Right cardiac atrium (tissue), 5 donors: Measurements from ENCODE around the gene SLC2A8. TPM values are rescaled to one million over a fixed set of nuclear protein-coding genes. Genes with fewer than 3 reads are reported as not detected.

Source experiments
- ATAC-seq, 2 donors: fragments of 200-7000 bp; cut with Tn5 transposase; one replicate each; pipeline versions ENCODE4 v1.8.0 to v1.9.1; 2020; ENCODE audit warnings: moderate library complexity in 2 of 2, mild to moderate bottlenecking in 1 of 2
- DNase-seq, 3 donors: peaks; one replicate each; pipeline ENCODE4 v3.0.0-alpha.2; 2020
- H3K27ac ChIP-seq: one replicate; pipeline ENCODE4 v1.5.1; 2013; ENCODE audit warnings: mild to moderate bottlenecking, low read length, control low read depth, moderate library complexity
- H3K27me3 ChIP-seq: one replicate; pipeline ENCODE4 v1.6.1; 2013; ENCODE audit not compliant: control insufficient read depth, insufficient read depth
- H3K4me1 ChIP-seq: one replicate; pipeline ENCODE4 v1.6.1; 2013; ENCODE audit warnings: low read length; ENCODE audit not compliant: control insufficient read depth, insufficient read depth
- H3K4me3 ChIP-seq: one replicate; pipeline ENCODE4 v1.5.1; 2013; ENCODE audit warnings: low read length, control low read depth
- H3K9me3 ChIP-seq: one replicate; pipeline ENCODE4 v1.6.1; 2013; ENCODE audit warnings: low read length; ENCODE audit not compliant: control insufficient read depth
- WGBS: extraction: QIAGEN DNeasy Blood & Tissue Kit; methylation state at CpG from one replicate; pipeline ENCODE4 v1.1.7; 2013; 5-methylcytosine and 5-hydroxymethylcytosine counted together
- intact Hi-C, 4 donors: fragments of 100-400 bp; cut with DNase I; formaldehyde crosslinking; loops; one replicate each; pipeline versions ENCODE4 v1.11.0 to v1.14.0; 2022 to 2023
- polyA plus RNA-seq: library from polyadenylated mRNA; stranded (reverse); fragments of 200-250 nt; gene quantifications from one replicate; pipeline ENCODE4 v1.2.3, GENCODE V29; 2013
- total RNA-seq, 4 donors: library from RNA; stranded (reverse); fragmentation: NEBNext Ultra II Directional; extraction: Animal tissue kit (Norgen Biotek cat#: 25700); gene quantifications; one replicate each; pipeline ENCODE4 v1.2.1, GENCODE V29; 2021
- donor health status: healthy with polysubstance abuse.
- donor health status: DM: no; HTN: yes; CAD: no.
- donor health status: DM: no; HTN: no; CAD: no.
- donor health status: DM: no; HTN: yes; CAD: no; lungs with severe emphysema.
- donor health status: DM: yes; HTN: yes; CAD: no.

SLC2A8 gene
- total and polyA plus RNA-seq, 5 donors, result 12.2 to 16.6 (median 14.1) TPM

DNA sequence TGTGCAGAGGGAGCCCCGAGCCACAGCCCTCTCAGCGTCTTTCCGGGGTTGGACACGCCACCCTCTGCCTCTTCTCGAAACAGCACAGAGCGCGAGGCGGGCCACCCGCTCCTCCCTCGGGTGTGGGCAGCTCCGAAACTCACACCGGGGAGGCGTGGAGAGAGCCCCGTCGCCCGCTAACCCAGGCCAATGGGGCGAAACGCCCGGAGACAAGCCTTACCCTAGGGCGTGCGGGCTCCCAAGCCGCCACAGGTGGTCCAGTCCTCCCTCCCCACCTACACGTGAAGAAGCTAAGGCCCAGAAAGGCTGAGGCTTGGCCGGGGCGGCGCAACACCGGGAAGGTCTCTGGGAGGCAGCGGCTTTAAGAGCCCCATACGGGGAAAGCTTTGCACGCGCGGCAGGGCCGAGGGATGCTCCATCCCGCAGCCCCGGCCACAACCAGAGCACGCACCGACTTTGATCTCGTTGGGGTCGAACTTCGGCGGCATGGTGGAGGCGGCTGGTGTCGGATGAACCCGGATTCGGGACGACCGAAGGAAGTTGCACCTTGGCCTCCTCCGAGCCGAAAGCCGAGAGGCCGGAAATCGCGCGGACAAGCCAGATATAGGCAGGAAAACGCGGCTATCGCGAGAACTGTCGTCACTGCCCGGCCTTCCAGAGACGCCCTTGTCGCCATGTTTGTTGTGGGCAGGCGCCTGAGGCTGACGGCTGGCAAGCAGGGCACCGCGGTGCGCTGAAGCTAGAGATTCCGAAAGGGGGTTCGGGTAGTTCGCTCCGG lies 54.0 kb downstream of the SLC2A8 start, which contains the start of the genes LRSAM1 and RPL12:
Gene LRSAM1 (plus strand): TSS at position 681 of the 778 bp plus-strand sequence. CDS start 3,018 bp downstream, outside the sequence.
Gene RPL12 (minus strand): TSS at position 577 of the 778 bp plus-strand sequence. CDS start 89 bp downstream, at position 488.
- WGBS, result 2% methylated on average over 71 of the region's 71 CpGs
- no peaks in the 10 kb centered on the region for H3K27me3 ChIP-seq
- H3K9me3 ChIP-seq, result no peaks in the 10 kb centered on the region
- H3K4me1 ChIP-seq, result peaks cover 16% of the 10 kb centered on the region
- H3K27ac ChIP-seq, result peak within 1 kb of the TSS; percentile 85
- H3K4me3 ChIP-seq, result peak within 1 kb of the TSS; percentile 66
- intact Hi-C loops, result no loop called here
- ATAC-seq (peak; percentile 86 to 87), DNase-seq (peak; percentile 97 to 99 (median 99))

DNA sequence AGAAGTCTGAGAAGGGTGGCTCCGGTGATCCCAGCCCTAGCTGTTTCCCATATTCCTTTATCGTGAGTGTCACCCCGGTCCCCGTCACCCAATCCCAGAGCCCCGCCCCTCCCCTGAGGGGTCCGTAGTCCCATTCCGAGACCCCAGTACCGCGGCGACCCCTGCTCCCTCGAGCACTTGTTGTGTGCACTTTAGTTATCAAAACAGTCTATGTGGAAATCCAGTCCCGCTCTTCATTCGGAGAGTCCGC lies 54.6 kb downstream of the SLC2A8 start:
- Histone ChIP-seq H3K27ac (peak overlapping the region; percentile 85), H3K27me3 (no peaks in the 10 kb centered on the region), H3K9me3 (no peaks in the 10 kb centered on the region), H3K4me3 (peak overlapping the region; percentile 66), H3K4me1 (peaks cover 16% of the 10 kb centered on the region)
- WGBS, result under 1% methylated on average over 14 of the region's 14 CpGs
- intact Hi-C loops, result no loop called here
- ATAC-seq, result no peak
- no peak for DNase-seq

DNA sequence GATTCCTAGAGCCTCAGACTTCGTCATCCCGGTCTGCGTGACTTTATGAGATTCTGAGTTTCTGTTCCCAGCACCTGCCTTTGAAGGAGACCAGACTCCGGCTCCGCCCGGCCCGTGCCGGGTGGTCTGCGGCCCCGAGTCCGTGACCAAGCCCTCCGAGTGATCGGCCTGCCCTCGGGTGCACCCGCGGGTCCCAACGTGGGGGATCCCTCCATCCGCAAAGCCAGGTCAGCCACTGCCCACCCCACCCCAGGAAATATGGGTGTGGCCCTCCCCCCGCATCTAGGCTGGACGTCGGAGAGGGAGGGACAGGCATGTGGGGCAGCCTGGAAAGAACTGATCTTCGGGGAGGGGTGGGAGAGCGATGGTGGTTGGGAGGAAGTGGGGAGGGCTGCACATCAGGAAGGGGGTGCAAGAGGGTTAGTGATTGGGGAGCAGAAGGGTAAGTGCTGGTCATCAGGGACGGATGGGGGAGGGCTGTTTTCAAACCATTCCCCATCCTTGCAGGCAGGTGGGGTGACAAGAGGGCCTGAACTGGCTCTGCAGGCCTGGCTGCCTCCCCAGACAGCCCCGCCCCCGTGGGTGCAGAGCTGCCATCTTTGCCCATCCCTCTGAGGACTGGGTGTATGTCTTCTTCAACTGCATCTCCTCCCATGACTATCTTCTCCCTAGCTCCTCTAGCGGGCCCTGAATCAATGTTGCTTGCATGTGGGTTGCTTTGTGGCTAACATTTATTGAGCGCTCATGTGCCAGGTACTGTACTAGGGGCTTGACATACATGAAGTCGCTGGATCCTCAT lies 55.1 kb downstream of the SLC2A8 start:
- DNase-seq, result peak; percentile 57 to 80 (median 73)
- no peaks in the 10 kb centered on the region for H3K9me3 ChIP-seq
- peaks cover 16% of the 10 kb centered on the region for H3K4me1 ChIP-seq
- no peaks in the 10 kb centered on the region for H3K27me3 ChIP-seq
- intact Hi-C loops, result no loop called here
- H3K27ac ChIP-seq, result peak overlapping the region; percentile 85
- H3K4me3 ChIP-seq, result peak overlapping the region; percentile 66
- 12% methylated on average over 29 of the region's 29 CpGs for WGBS
- ATAC-seq, result peak; percentile 29 to 47

DNA sequence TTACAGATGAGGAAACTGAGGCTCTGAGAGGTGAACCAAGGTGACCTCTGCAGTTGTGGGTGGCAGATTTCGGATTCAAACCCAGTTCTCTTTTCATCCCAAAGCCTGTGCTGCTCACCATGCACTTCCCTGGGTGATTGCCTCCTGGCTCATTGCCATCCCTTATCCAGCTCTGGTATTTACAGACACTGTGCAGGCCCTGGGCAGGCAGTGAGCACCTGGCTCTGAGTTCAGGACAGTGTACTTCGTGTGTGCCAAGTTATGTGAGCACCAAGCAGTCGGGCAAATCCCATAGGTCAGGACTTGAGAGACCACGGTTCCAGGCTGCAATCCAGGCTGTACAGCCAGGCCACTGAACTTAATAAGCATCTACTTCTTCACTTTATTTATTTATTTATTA lies 55.7 kb downstream of the SLC2A8 start:
- DNase-seq, result peak; percentile 47 to 78 (median 70)
- 37% methylated on average over 4 of the region's 4 CpGs for WGBS
- Histone ChIP-seq H3K4me1 (peaks cover 16% of the 10 kb centered on the region), H3K27me3 (no peaks in the 10 kb centered on the region), H3K27ac (peak overlapping the region; percentile 85), H3K9me3 (no peaks in the 10 kb centered on the region), H3K4me3 (no peak overlapping the region)
- peak; percentile 6 to 32 for ATAC-seq
- intact Hi-C loops, result no loop called here

DNA sequence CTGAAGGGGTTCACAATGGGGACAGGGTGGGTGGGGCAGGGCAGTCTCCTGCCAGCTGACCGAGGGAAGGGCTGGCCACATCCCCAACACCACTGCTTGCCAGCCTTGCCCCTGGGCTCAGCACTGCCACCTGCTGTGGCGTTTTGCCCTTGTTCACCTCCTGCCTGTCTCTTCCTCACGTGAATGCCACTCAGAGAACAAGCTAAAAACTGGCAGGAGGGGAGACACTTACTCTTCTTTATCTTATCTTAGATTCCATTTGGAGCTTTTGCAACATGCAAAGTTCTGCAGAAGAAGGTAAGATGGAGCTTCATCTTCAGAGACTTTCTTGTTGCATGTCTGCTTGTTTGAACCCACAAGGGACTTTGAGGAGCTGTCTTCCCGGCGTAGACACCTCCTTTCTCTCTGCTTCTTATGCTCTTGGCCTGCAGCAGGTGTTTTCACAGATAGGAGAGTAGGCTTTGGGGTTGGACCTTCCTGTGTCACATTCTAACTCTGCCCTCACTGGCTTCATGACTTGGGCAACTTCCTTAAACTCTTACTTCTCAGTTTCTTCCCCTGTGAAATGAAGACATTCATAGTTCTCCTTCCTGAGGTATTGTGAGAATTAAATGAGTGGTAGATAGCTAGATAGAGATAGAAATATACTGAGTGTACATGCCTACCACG lies 58.5 kb downstream of the SLC2A8 start:
- DNase-seq, result peak in 1 of 3 donors; percentile 65
- peaks cover 6% of the 10 kb centered on the region for H3K4me1 ChIP-seq
- ATAC-seq, result no peak
- no peak overlapping the region for H3K4me3 ChIP-seq
- H3K9me3 ChIP-seq, result no peaks in the 10 kb centered on the region
- H3K27me3 ChIP-seq, result no peaks in the 10 kb centered on the region
- intact Hi-C loops, result no loop called here
- WGBS, result 51% methylated on average over 6 of the region's 6 CpGs
- no peak overlapping the region for H3K27ac ChIP-seq

DNA sequence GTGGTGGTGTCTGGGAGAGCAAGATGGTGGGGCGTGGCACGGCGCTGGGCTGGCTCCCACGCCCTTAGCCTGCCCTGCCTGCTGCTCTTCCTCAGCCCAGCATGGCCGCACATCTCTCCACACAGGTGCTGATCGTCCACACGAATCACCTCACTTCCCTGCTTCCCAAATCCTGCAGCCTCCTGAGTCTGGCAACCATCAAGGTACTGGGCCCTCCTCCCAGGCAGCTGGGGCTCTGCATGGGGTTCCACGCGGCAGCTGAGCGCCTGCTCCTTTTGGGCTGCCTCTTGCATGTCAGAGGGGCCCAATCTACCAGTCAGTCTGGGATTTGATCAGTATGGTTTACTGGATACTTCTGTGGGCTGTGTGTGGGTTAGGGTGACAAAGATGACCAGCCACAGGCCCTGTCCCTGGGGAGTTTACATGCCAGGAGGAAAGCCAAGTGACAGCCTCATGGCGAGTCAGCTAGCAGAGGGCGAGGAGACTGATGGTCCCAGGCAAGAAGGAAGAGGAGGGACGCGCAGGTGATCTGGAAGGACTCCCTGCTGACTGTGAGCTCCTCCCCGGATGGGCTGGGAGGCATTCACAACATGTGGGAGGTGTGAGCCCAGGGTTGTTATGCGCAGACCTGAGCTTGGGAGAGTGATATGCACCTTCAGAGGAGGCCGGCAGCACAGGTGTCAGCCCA lies 60.4 kb downstream of the SLC2A8 start:
- intact Hi-C loops, result no loop called here
- DNase-seq (no peak), ATAC-seq (no peak)
- Histone ChIP-seq H3K4me3 (no peak overlapping the region), H3K9me3 (no peaks in the 10 kb centered on the region), H3K27me3 (no peaks in the 10 kb centered on the region), H3K4me1 (peaks cover 4% of the 10 kb centered on the region), H3K27ac (no peak overlapping the region)
- 85% methylated on average over 17 of the region's 17 CpGs for WGBS

Other genes with a start within 250 kb of the SLC2A8 start
- gene GARNL3, start 132.4 kb upstream of the SLC2A8 start, total RNA-seq, result 10 to 100 TPM; 14.1 to 24.2 (median 17.3) TPM
- 9.1 TPM for gene GARNL3, start 132.4 kb upstream of the SLC2A8 start, polyA plus RNA-seq
- 1 to 10 TPM; 6.3 to 7.9 (median 7.6) TPM for gene ZNF79, start 27.2 kb downstream of the SLC2A8 start, total RNA-seq
- 3.2 TPM for gene ZNF79, start 27.2 kb downstream of the SLC2A8 start, polyA plus RNA-seq
- gene RPL12, start 54.2 kb downstream of the SLC2A8 start, total RNA-seq, result 100 to 1,000 TPM; 535 to 714 (median 622) TPM
- 1,268 TPM for gene RPL12, start 54.2 kb downstream of the SLC2A8 start, polyA plus RNA-seq
- gene LRSAM1, start 54.3 kb downstream of the SLC2A8 start, total RNA-seq, result 10 to 100 TPM; 14.4 to 23.3 (median 21.1) TPM
- 23.8 TPM for gene LRSAM1, start 54.3 kb downstream of the SLC2A8 start, polyA plus RNA-seq
- 10 to 100 TPM; 30.0 to 43.3 (median 41.2) TPM for gene STXBP1, start 215.1 kb downstream of the SLC2A8 start, total RNA-seq
- gene STXBP1, start 215.1 kb downstream of the SLC2A8 start, polyA plus RNA-seq, result 19.4 TPM